Measurements from ENCODE around the gene UACA.
"Not testable (repeated sequence)": the region's sequence is repeated elsewhere in the genome, so short reads cannot be mapped to it uniquely, and the experiment has no call there.

UACA gene

GRCh38 chr15:70704166-70704565 lies 59.2 kb downstream of the UACA start:
- no peak for DNase-seq

- no peak for DNase-seq
Measured at GRCh38 chr15:70703096-70703878, 60.1 kb downstream of the UACA start.

- DNase-seq, result no peak
Measured at GRCh38 chr15:70702584-70702983, 60.8 kb downstream of the UACA start.

GRCh38 chr15:70701891-70702568 lies 61.3 kb downstream of the UACA start:
- no peak for DNase-seq

- DNase-seq, result no peak
Measured at GRCh38 chr15:70701171-70701570, 62.2 kb downstream of the UACA start.

- no peak for DNase-seq
Measured at GRCh38 chr15:70699890-70700289, 63.5 kb downstream of the UACA start.

GRCh38 chr15:70698836-70699390 lies 64.4 kb downstream of the UACA start:
- no peak for DNase-seq

- no peak for DNase-seq
Measured at GRCh38 chr15:70698426-70698825, 64.9 kb downstream of the UACA start.

- no peak for DNase-seq
Measured at GRCh38 chr15:70690491-70691276, 72.7 kb downstream of the UACA start.

- no peak for DNase-seq
Measured at GRCh38 chr15:70690021-70690420, 73.3 kb downstream of the UACA start.

GRCh38 chr15:70687482-70687881 lies 75.9 kb downstream of the UACA start:
- DNase-seq, result no peak

GRCh38 chr15:70680817-70681216 lies 82.5 kb downstream of the UACA start:
- no peak for DNase-seq

- DNase-seq, result no peak
Measured at GRCh38 chr15:70679919-70680231, 83.5 kb downstream of the UACA start.

GRCh38 chr15:70672081-70672480 lies 91.3 kb downstream of the UACA start:
- peak; percentile 65 for DNase-seq

- DNase-seq, result peak; percentile 19
Measured at GRCh38 chr15:70670680-70671079, 92.7 kb downstream of the UACA start.

GRCh38 chr15:70669966-70670658 lies 93.2 kb downstream of the UACA start:
- DNase-seq, result no peak

GRCh38 chr15:70669006-70669602 lies 94.3 kb downstream of the UACA start:
- DNase-seq, result no peak

- DNase-seq, result no peak
Measured at GRCh38 chr15:70665599-70665998, 97.8 kb downstream of the UACA start.

- DNase-seq, result no peak
Measured at GRCh38 chr15:70664494-70664893, 98.9 kb downstream of the UACA start.

- DNase-seq, result not testable (repeated sequence)
Measured at GRCh38 chr15:70663069-70663468, 100.3 kb downstream of the UACA start.

- DNase-seq, result no peak
Measured at GRCh38 chr15:70659662-70660061, 103.7 kb downstream of the UACA start.

- DNase-seq, result no peak
Measured at GRCh38 chr15:70658641-70659040, 104.7 kb downstream of the UACA start.

- no peak for DNase-seq
Measured at GRCh38 chr15:70653426-70653825, 109.9 kb downstream of the UACA start.

Measured in CD4-positive, alpha-beta T cell treated with Interleukin-17A for 1 hour (primary cell).